A673 (cell line): ENCODE measurements around the gene PTGER4.

Source experiments
- CTCF ChIP-seq: fragments of 300-800, 200-600 bp; sonication (generic); conservative IDR thresholded peaks from 2 replicates; pipeline ENCODE4 v1.5.1; 2017; ENCODE audit warnings: low read depth, mild to moderate bottlenecking, antibody characterized with exemption, low read length, moderate library complexity, mixed read lengths
- EZH2 ChIP-seq: fragments of 200-600 bp; sonication (generic); IDR thresholded peaks from 2 replicates; pipeline ENCODE4 v1.6.1; 2017; ENCODE audit warnings: borderline replicate concordance, low read depth, mild to moderate bottlenecking, mixed read lengths, antibody characterized with exemption, low read length; ENCODE audit not compliant: poor library complexity, severe bottlenecking

GRCh38 chr5:40675396-40676133 is 4.2 kb upstream of the PTGER4 start:
- TF ChIP-seq CTCF (no peak), EZH2 (no peak)
